RCC 7860 (cell line): Measurements from ENCODE around the gene POM121L2.

Experiments
- DNase-seq: peaks from one replicate; pipeline ENCODE4 v3.0.0-alpha.2; 2015; ENCODE audit warnings: low spot score
- FAIRE-seq: peaks from 2 replicates; lab custom pipeline; 2012; peaks lifted over from hg19 to GRCh38; lab: Jason Lieb, UNC

The POM121L2 gene

DNA sequence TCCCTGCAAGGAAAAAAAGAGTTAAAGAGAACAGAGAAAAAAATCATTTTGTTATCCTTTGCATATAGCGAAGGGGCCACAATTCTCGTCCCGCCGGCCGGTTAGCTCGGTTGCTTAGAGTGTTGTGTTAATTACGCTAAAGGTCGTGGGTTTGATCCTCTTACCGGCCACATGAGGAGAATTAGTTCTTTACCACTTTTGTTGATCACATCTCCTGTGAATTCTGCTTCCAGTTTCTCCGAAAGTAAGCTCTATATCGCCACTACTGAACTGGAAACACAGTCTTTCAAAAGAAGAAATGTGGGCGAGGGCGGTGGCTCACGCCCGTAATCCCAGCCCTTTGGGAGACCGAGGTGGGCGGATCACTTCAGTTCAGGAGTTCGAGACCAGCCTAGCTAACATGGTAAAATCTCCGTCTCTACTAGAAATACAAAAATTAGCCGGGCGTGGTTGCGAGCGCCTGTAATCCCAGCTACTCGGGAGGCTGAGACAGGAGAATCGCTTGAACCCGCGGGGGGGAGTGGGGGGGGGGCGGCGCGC lies 51.2 kb downstream of the POM121L2 start:
- DNase-seq (no peak), FAIRE-seq (no peak)

GRCh38 chr6:27260369-27260768 lies 51.7 kb downstream of the POM121L2 start:
- DNase-seq (no peak), FAIRE-seq (no peak)
